ENCODE measurements around the gene HDAC9. TPM values are rescaled to one million over a fixed set of nuclear protein-coding genes. Genes with fewer than 3 reads are reported as not detected.

The HDAC9 gene
- total RNA-seq, 4 donors from 2014 or later: 51.2 to 194 (median 106) TPM

DNA sequence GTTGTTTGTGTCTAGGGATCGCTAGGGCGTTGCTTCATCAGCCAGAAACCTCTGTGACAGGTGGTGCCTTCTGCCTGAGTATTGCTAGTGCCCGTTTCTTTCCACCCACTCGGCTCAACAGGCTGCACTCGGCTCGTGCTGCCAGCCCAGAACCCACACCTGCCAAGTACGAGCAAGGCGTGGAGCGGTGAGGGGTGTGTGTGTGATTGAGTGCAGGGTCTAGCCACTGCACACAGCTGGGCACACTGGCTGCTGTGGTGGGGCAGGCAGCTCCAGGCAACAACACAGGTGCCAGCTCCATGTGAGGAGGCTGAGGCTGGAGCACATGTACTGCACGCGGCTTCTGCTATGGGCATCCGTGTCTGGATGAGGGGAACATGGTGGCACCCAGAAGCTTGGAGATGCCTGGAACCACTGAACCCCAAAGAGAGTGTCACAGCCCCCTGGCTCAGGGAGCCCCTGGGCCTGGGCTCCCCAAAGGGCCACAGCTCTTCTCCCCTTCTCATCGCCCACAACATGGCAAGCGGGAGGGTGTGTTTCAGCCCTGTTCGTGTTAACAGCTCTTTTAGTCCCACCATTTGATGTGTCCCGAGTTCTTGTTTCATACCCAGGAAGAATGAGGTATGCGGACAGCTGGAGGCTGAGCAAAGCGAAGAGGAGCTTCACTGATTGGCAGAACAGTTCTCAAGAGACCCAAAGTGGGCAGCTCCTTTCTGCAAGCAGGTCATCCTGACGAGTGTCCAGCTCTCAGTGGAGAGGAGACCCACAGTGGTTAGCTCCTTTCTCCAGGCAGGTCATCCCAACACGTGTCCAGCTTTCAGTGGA, 78.1 kb downstream of the HDAC9 start:
- H3K36me3 ChIP-seq: peaks cover 0 to 10% of the 10 kb centered on the region in 2 donors
- no peak for TF ChIP-seq EP300 (IDR thresholded peaks at IDR 0.05)
- H3K9me3 ChIP-seq: no peaks in the 10 kb centered on the region
- H3K27ac ChIP-seq: no peak overlapping the region
- no peak overlapping the region for H3K4me3 ChIP-seq
- ATAC-seq: no peak
- H3K27me3 ChIP-seq: no peaks in the 10 kb centered on the region
- H3K4me1 ChIP-seq: peaks cover 0 to 7% (median 0%) of the 10 kb centered on the region in 3 donors
- 92 to 94% methylated on average over 2 to 3 of the region's 20 CpGs for WGBS, 2 donors (ENCODE audit: low coverage in 1 of 2)

- WGBS, 2 donors (ENCODE audit: low coverage in 1 of 2): no CpG with 5 or more reads among the region's 7 CpGs
Observed at GRCh38 chr7:18574235-18574540, 78.6 kb downstream of the HDAC9 start.

GRCh38 chr7:18574676-18575075, 79.1 kb downstream of the HDAC9 start:
- H3K36me3 ChIP-seq: peaks cover 0 to 10% of the 10 kb centered on the region in 2 donors
- 100% methylated on average over 2 of the region's 14 CpGs; no CpG with 5 or more reads in 1 of the 2 donors for WGBS, 2 donors (ENCODE audit: low coverage in 1 of 2)
- H3K4me1 ChIP-seq: peaks cover 0 to 7% (median 0%) of the 10 kb centered on the region in 3 donors
- H3K4me3 ChIP-seq: no peak overlapping the region
- ATAC-seq: no peak
- H3K27me3 ChIP-seq: no peaks in the 10 kb centered on the region
- H3K9me3 ChIP-seq: no peaks in the 10 kb centered on the region
- H3K27ac ChIP-seq: no peak overlapping the region
- no peak for TF ChIP-seq CTCF (IDR thresholded peaks at IDR 0.05)
- no peak for TF ChIP-seq EP300 (IDR thresholded peaks at IDR 0.05)
- no peak for TF ChIP-seq POLR2AphosphoS5 (IDR thresholded peaks at IDR 0.05)
- TF ChIP-seq POLR2A (IDR thresholded peaks at IDR 0.05): no peak

More at GRCh38 chr7:18574235-18574540, 78.6 kb downstream of the HDAC9 start:
- H3K4me3 ChIP-seq: no peak overlapping the region
- ATAC-seq: no peak
- no peak overlapping the region for H3K27ac ChIP-seq
- no peaks in the 10 kb centered on the region for H3K27me3 ChIP-seq
- H3K9me3 ChIP-seq: no peaks in the 10 kb centered on the region
- TF ChIP-seq POLR2A (IDR thresholded peaks at IDR 0.05) (no peak), CTCF (IDR thresholded peaks at IDR 0.05) (no peak), EP300 (IDR thresholded peaks at IDR 0.05) (no peak), POLR2AphosphoS5 (IDR thresholded peaks at IDR 0.05) (no peak)
- peaks cover 0 to 7% (median 0%) of the 10 kb centered on the region in 3 donors for H3K4me1 ChIP-seq
- peaks cover 0 to 10% of the 10 kb centered on the region in 2 donors for H3K36me3 ChIP-seq

- TF ChIP-seq CTCF (IDR thresholded peaks at IDR 0.05) (no peak), POLR2A (IDR thresholded peaks at IDR 0.05) (no peak), POLR2AphosphoS5 (IDR thresholded peaks at IDR 0.05) (no peak), EP300 (IDR thresholded peaks at IDR 0.05) (no peak)
- ATAC-seq: no peak
- Histone ChIP-seq H3K9me3 (no peaks in the 10 kb centered on the region), H3K27me3 (no peaks in the 10 kb centered on the region), H3K27ac (no peak overlapping the region), H3K4me1 (peaks cover 0 to 3% (median 0%) of the 10 kb centered on the region in 3 donors), H3K36me3 (peaks cover 0 to 10% of the 10 kb centered on the region in 2 donors), H3K4me3 (no peak overlapping the region)
- 78 to 96% methylated on average over 5 of the region's 6 CpGs for WGBS, 2 donors (ENCODE audit: low coverage in 1 of 2)
Observed at GRCh38 chr7:18575622-18576572, 80.3 kb downstream of the HDAC9 start.

DNA sequence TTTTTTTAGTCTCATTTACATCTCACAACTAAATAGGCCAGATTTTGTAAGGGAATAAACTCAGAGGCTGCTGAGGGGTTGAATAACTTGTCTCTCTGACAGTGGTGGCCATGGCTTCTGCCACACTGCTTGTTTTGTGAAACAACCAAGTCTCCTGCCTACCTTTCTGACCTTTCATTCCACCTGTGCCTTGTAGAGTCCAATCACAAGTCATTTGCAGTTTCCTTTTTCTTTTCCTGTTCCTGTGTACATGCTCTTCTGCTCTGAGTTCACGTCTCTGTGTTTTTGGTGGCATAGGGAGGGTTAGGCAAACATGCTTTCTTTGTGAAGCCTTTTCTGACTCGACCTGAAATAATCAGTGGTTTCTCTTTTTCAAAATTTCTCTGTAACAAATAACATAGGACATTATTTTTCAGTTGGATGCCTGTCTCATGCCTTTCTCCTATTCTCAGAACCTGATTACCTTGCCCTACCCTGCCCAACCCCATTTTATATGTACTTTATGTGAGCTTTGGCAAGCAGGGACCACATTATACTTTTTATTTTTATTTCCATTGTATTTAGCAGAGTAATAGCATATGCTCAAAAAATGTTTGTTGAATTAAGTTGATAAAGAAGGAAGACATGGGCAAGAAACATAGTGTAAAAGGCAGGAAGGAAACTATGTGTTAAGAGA, 81.7 kb downstream of the HDAC9 start:
- Histone ChIP-seq H3K4me3 (no peak overlapping the region), H3K9me3 (no peaks in the 10 kb centered on the region), H3K36me3 (peaks cover 0 to 10% of the 10 kb centered on the region in 2 donors), H3K27me3 (no peaks in the 10 kb centered on the region), H3K4me1 (no peaks in the 10 kb centered on the region), H3K27ac (no peak overlapping the region)
- 65% methylated on average over 2 of the region's 2 CpGs; no CpG with 5 or more reads in 1 of the 2 donors for WGBS, 2 donors (ENCODE audit: low coverage in 1 of 2)
- TF ChIP-seq EP300 (IDR thresholded peaks at IDR 0.05) (no peak), CTCF (IDR thresholded peaks at IDR 0.05) (no peak), POLR2A (IDR thresholded peaks at IDR 0.05) (no peak), POLR2AphosphoS5 (IDR thresholded peaks at IDR 0.05) (no peak)
- ATAC-seq: no peak

All from gastroesophageal sphincter (tissue), 4 donors.